ENCODE measurements around the gene EFTUD2. TPM values are rescaled to one million over a fixed set of nuclear protein-coding genes. Genes with fewer than 3 reads are reported as not detected.

Gene EFTUD2
- total RNA-seq, 1 experiment from 2014 or later = 150 TPM

- DNase-seq (ENCODE audit: low read depth, low spot score) (no peak), ATAC-seq (no peak)
- no TSS peak for BruUV-seq (replicated peaks)
- Histone ChIP-seq H3K4me2 (ENCODE audit: low read length) (no peak overlapping the region), H4K20me1 (ENCODE audit: insufficient read depth) (no peaks in the 10 kb centered on the region), H3K27me3 (ENCODE audit: insufficient read depth, low read length) (no peaks in the 10 kb centered on the region), H3K79me2 (ENCODE audit: insufficient read depth, low read length) (peaks cover 1% of the 10 kb centered on the region; the same call in 1 of the 2 replicates), H3K36me3 (ENCODE audit: control insufficient read depth in 1 of 2, insufficient read depth in 2 of 2, low read length in 2 of 2) (no peaks in the 10 kb centered on the region), H3K4me3 (replicated peaks in 1 of 2; ENCODE audit: low read depth in 1 of 2, low read length in 2 of 2) (no peak overlapping the region), H2AFZ (ENCODE audit: low read depth, low read length, poor library complexity, severe bottlenecking) (no peak overlapping the region), H3K9ac (ENCODE audit: low read length) (no peak overlapping the region), H3K9me2 (ENCODE audit: insufficient read depth) (no peaks in the 10 kb centered on the region), H3K27ac (ENCODE audit: low read depth, low read length) (no peak overlapping the region), H3K9me3 (ENCODE audit: control insufficient read depth in 1 of 2, insufficient read depth in 1 of 2, low read depth in 1 of 2, low read length in 2 of 2) (no peaks in the 10 kb centered on the region), H3K4me1 (ENCODE audit: control insufficient read depth in 1 of 2, insufficient read depth in 2 of 2, low read length in 2 of 2) (peaks cover 20 to 47% of the 10 kb centered on the region in 2 experiments)
- intact Hi-C loops (cut with micrococcal nuclease) = no loop called here
- TF ChIP-seq FOSL1 (IDR thresholded peaks at IDR 0.05; ENCODE audit: low read depth) (no peak), POLR2A (IDR thresholded peaks at IDR 0.05; ENCODE audit: borderline replicate concordance, extremely low read depth, insufficient read depth, insufficient read length) (no peak), CTCF (IDR thresholded peaks at IDR 0.05 in 2 of 3, conservative IDR thresholded peaks at IDR 0.05 in 1 of 3; ENCODE audit: borderline replicate concordance in 1 of 3, insufficient read depth in 1 of 3, low read depth in 2 of 3, low read length in 2 of 3) (no peak), EGR1 (IDR thresholded peaks at IDR 0.05; ENCODE audit: low read depth) (no peak), POLR2AphosphoS5 (IDR thresholded peaks at IDR 0.05; ENCODE audit: low read depth, low read length) (no peak), EZH2phosphoT487 (IDR thresholded peaks at IDR 0.05; ENCODE audit: borderline replicate concordance) (no peak), RAD21 (IDR thresholded peaks at IDR 0.05; ENCODE audit: low read depth) (no peak), EZH2 (IDR thresholded peaks at IDR 0.05) (no peak), ZBTB33 (IDR thresholded peaks at IDR 0.05; ENCODE audit: extremely low read depth, insufficient replicate concordance, low read length) (no peak)
- RAD21 ChIA-PET (ENCODE audit: low non-redundant PET in 1 of 2, low total read pairs in 2 of 2, uncharacterized antibody in 2 of 2, unreplicated experiment in 2 of 2) = no interaction called here
- CTCF ChIA-PET = interaction anchor here (1.0 kb wide), 2 partner anchors 15 to 146 kb away, joined by 3 read pairs; no protein-coding TSS in a partner anchor
- POLR2A ChIA-PET = no interaction called here
Measured at GRCh38 chr17:44904001-44904984, 5.0 kb upstream of the EFTUD2 start.
